Measurements from ENCODE around the gene ARHGEF17.

Gene ARHGEF17

GRCh38 chr11:73313652-73314051, 5.6 kb downstream of the ARHGEF17 start:
- DNase-seq (ENCODE audit: extremely low read depth in 1 of 2, low read depth in 1 of 2), result no peak

DNA sequence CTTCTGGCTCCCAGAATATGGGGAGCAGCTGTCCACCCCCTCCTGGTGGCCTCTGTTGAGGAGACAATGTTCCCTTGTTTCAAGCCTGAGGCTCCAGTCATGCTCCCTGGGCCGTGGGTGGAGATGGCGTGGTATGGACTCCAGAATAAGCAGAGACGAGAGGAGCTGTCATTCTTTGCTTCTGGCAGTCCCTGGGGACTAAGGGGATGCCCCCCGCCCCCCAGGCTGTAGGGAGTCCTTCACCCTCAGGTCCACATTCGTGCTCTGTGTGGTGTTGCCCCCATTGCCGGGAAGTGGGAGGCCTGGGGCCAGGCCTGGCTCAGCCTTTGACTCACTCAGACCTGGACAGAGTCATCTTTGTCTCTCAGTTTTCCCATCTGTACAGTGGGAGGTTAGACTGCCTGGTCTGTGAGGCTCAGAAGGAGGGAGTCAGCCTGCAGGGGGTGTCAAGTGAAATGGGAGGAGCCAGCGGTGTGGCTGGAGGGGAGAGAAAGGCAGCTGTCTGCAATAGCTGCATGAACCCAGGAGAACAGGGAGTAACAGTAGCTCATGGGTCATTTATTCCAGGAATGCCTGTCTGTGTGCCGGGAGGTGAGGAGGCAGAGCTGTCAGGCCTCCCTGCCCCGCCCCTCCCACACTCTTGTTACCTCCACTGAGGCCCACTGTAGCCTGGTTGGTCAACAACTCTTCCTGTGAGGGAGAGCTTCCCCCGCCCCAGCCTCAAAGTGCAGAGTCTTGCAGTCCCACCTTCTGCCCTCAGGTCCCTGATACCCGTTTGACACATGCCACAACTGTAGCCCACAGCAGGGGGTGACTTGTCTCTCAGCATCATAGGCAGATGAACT, 6.3 kb downstream of the ARHGEF17 start:
- no peak for DNase-seq (ENCODE audit: extremely low read depth in 1 of 2, low read depth in 1 of 2)

DNA sequence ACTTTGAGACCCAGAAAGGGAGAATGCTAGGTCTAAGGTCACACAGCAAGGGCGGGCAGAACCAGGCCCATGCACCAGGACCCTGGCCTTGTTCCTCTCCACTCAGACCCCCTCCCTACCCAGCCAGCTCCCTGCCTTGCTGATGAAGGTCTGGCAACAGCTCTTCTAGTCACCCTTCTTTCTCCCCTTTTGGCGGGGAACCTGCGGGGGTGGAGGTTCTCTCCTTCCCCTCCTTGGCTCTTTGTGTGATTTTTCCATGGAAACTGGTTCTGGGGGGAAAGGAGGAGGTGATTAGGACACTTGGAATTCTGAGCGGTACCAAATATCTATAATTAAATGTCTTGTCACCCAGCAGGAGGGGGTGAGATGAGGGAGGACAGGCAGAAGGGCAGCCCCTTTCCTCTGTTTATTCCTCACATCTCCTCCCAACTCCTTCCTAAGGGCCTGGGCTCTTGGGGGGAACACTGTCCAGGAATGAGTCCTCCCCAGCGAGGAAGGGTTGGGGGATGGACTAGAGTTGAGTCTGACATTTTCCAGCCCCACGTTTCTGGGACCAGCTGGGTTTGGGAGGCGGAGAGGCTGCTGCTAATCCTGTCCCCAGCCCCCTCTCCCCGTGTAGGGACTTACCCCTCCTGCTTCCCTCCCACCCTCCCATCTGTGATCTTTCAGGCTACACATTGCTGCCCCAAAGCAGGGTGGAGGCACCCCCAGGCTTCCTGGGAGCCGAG, 7.4 kb downstream of the ARHGEF17 start:
- DNase-seq (ENCODE audit: extremely low read depth in 1 of 2, low read depth in 1 of 2), result no peak

DNA sequence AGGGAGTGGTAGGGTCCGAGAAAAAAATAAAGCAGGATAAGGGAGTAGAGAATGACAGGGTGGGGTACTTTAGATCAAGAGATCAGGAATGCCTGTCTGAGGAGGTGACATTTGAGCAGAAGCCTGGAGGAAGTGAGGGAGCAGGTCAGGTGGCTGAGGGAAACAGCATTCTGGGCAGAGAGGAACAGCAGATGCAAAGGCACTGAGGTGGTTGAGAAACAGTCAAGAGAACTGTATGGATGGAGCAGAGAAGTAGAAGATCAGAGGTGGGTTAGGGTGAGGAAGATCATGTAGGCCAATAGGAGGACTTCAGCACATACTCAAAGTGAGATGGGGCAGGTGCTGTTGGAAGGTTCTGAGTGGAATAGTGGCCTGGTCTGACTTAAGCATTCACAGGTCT, 8.3 kb downstream of the ARHGEF17 start:
- no peak for DNase-seq (ENCODE audit: extremely low read depth in 1 of 2, low read depth in 1 of 2)

DNA sequence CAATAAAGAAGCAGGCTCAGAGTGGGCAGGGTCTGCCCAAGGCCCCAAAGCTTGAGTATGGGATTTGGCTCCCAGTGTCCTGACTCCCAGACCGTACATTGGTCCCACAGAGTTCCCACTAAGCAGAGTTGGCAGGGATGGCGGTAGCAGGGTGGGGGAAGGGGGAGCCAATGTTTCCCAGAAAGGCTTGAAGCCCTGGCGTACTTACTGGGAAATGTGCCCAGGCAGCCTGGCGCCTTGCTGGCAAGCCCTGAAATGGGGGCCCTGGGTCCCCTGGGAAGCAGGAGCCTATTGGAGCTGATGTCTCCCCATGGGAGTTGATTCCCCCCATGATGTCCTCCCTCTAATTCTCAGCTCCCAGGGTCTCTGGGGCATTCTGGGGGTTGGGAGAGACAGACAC, 9.3 kb downstream of the ARHGEF17 start:
- DNase-seq (ENCODE audit: extremely low read depth in 1 of 2, low read depth in 1 of 2), result no peak

DNA sequence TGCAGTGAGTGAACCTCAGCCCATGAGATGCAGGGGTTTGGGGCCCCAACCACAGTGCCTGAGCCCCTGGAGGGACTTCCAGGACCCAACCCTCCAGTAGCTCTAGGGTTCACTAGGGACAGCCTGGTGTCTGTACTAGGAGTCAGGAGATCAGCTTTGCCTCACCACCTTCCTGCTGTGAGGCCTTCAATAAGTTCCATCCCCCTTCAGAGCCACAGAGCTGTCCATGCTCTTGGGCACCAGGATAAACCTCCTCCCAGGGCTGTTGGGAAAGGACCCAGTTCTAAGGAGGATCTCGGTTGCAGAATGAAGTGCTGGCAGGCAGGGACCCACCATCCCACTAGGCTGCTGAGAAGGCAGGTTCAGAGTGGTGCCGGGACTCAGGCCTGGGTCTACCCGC, 9.7 kb downstream of the ARHGEF17 start:
- no peak for DNase-seq (ENCODE audit: extremely low read depth in 1 of 2, low read depth in 1 of 2)

- no peak for DNase-seq (ENCODE audit: extremely low read depth in 1 of 2, low read depth in 1 of 2)
Measured at GRCh38 chr11:73318501-73319011, 10.5 kb downstream of the ARHGEF17 start.

GRCh38 chr11:73320763-73321603, 12.9 kb downstream of the ARHGEF17 start:
- DNase-seq (ENCODE audit: extremely low read depth in 1 of 2, low read depth in 1 of 2), result no peak

DNA sequence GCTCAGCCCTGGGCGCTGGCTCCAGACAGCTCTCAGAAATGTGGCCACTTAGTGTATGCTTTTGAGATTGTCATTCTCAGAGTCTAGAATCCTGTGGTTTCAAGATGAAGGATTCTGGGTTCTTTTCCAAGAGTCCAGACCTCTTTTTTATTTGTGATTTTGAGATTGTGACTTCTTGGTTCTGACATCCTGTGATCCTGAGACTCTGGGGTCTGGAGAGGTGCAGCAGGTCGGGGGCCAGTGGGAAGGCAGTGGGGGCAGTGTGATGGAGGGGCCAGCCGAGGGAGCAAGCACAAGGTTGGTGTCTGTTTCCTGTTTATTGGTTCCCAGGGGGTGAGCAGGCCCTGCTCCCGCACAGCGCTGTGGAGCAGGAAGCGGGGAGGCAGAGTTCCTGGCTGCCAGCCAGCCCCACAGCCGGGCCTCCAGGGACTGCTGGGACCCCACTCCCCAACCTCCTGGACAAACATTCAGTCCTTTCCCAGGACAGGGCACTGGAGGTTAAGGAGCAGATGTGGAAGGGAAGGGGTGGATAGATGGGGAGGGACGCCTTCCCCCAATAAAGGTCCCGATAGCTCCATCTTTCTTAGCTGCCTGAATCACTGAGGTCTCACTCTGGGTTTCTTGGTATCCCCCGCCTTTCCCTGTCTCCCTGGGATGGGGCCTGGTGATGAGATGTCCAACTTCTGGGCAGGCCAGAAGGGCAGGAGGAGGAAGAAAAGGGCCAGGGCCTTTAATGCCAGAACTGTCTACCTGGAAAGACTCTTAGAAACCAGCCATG, 13.7 kb downstream of the ARHGEF17 start:
- no peak for DNase-seq (ENCODE audit: extremely low read depth in 1 of 2, low read depth in 1 of 2)

DNA sequence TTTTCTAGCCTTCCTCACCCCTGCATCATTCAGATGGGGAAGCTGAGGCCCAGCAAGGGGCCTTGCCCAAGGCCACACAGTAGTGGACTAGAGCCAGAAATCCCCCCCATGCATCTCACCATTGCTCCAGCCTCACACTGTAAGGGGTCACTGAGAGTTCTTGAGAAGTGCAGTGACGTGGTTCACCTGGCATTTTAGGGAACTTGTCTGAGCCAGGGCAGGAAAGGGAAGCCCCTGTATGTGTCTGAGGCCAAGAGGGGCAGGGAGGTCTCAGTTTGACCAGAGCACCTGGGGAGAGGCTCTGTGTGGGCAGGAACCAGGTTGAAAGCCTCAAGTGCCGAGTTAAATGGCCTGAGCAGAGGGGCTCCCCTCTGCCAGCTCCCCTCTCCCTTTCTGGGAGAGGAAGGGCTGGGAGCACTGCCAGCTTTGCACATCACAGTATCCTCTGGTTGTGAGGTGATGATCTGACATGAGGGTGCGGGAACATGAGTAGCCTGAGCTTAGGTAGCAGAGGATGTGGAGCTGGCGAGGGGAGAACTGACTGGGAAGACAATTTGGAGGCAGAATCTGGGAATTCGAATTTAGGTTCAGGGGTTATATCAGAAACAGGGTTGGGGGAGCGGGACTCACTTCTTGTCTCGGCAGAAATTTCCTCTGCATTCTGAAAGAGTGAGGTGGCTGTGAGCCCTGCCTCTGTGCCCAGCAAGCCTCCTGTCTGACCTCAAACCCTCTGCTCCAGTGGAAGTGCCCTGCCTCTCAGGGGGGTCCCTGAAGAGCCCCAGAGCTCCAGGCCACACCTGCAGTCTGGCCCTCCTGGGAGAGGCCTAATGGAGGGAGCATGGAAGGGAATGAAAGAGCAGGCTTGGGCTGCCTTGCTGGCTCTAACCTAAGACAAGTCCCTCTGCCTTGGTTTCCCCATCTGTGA, 14.6 kb downstream of the ARHGEF17 start:
- DNase-seq (ENCODE audit: extremely low read depth in 1 of 2, low read depth in 1 of 2), result no peak

DNA sequence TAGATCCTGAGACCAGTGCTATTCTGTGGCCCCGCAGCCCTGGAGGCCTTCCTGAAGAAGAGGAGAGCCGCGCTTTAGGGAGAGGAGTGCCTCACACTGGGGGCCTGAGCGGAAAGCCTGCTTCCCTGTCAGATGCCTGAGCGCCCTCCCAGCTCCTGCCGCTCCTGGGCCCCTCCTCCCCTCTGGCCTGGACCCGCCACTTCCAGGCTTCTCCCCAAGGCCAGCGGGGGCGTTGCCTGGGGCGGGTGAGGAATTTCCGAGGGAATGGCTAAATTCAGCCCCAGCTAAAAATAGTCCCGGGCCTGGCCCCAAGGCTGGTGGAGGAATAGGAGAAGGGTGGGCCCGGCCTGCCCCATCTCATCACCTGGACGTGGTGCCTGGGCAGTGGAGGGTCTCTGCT, 15.4 kb downstream of the ARHGEF17 start:
- DNase-seq (ENCODE audit: extremely low read depth in 1 of 2, low read depth in 1 of 2), result no peak

- DNase-seq (ENCODE audit: extremely low read depth in 1 of 2, low read depth in 1 of 2), result no peak
Measured at GRCh38 chr11:73324116-73324515, 16.0 kb downstream of the ARHGEF17 start.

DNA sequence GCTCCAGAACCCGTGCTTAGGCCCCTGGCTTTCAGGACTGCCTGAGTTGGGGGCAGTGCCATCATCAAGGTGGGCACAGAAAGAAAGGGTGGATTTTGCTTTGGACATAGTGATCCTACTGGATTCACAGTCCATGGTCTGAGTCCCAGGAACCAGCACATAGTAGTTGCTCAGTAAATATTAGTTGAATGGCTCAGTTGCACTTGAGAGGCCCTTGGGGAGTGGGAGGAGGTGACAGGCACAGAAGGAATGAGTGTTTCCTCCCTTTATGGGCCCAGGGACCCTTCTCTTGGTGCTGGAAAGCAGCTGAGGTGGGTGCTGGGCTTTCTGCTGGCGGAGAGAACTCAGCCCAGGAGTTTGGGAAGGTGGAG, 16.6 kb downstream of the ARHGEF17 start:
- DNase-seq (ENCODE audit: extremely low read depth in 1 of 2, low read depth in 1 of 2), result no peak

DNA sequence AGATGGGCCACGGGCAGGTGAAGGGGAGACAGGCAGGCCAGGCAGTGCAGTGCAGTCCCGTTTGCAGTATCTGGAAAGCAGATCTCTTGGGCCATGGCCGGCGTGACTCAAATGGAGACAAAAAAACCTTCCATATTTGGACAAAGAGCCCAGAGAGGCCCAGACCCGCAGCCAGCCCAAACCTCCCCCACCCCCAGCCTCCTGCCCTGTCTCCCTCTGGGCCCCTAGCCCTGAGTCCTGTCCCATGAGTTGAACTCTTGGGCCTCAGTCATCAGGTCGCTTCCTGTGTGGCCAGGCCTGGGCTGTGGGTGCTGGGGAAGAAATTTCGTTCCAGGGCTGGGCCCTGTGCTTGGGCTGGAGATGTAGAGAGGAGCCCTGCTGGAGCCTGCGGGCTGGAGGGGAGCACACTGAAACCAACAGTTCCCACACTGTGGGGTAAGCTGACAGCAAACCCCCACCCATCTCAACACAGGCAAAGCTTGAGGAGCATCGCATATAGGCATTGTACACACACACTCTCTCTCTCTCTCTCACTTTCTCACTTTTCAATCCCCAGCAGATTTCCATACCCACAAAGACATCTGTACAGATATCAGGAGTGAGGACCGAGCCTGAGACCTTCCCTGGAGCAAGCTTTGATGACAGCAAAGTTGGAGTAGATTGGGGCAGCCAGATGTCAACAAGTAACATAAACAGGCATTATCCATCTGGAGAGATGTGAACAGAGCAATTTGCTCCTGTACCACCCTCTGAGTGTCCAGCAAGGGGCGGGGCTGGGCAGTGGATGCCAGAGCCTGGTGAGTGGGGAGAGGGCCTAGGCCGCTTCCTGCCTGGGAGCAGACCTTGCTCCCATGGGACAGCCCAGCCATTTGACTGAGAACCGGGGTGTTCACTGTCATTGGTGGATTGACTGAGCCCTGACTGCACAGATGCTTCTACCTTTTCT, 17.2 kb downstream of the ARHGEF17 start:
- DNase-seq (ENCODE audit: extremely low read depth in 1 of 2, low read depth in 1 of 2), result no peak

GRCh38 chr11:73326929-73327811, 19.1 kb downstream of the ARHGEF17 start:
- no peak for DNase-seq (ENCODE audit: extremely low read depth in 1 of 2, low read depth in 1 of 2)

DNA sequence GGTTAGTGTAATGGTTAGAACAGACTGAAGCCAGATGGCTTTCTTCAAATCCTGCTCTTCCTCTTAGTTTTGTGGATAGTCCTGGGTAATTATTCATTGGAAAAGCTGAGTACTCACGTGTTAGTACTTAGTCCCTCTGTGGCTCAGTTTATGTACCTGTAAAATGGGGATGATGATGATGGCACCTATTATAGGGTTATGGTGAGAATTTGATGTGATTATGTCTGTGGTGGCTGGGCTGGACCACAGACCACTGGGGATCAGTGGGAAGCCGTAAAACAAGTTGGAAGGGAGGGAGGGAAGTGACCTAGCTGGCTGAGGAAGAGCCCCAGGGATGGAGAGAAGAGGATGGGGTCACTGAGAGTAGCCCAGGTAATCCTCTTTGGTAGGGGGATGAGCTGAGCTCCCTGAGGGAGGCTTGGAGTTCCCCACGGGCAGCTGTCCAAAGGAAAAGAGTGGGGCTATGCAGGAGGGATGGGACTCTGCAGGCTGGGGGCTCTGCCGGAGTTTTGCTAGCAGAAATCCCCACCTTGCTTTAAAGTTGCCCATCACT, 19.8 kb downstream of the ARHGEF17 start:
- DNase-seq (ENCODE audit: extremely low read depth in 1 of 2, low read depth in 1 of 2), result no peak

DNA sequence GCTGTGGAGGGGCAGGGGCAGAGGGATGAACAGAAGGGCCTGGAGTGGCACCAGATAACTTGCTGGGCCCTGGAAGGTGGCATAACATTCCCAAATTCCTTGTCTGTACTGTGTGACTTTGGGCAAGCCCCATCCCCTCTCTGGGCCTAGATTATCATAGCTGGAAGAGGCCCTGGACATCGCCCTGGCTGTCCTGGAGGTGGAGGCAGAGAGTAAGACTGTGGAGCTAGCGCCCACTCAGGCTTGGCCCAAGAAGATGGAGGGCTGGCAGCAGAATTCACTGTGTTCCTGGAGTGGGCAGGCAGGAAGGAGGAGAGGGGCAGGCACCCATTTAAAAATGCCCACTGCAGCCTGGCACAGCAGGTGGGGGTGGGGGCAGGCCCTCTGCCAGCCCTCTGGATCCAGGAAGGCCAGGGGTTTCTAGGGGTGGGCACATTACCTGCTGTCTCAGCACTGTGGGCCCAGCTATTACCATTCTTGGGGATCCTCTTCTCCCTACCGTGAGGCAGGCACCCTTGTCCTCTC, 22.6 kb downstream of the ARHGEF17 start:
- DNase-seq (ENCODE audit: extremely low read depth in 1 of 2, low read depth in 1 of 2), result no peak
